RWPE1 (cell line): ENCODE measurements around the gene LRCH1.

ENCODE experiments used
- CTCF ChIA-PET: fragments of 350-600 bp; sonication (Branson Sonifier 250); formaldehyde crosslinking; extraction: SDS; loops from one replicate; lab custom pipeline; 2021; lab: Yijun Ruan, JAX
- POLR2A ChIA-PET: fragments of 400-600 bp; formaldehyde crosslinking; extraction: SDS; loops from one replicate; lab custom pipeline; 2020; ENCODE audit warnings: antibody characterized with exemption; ENCODE audit not compliant: low non-redundant PET; lab: Yijun Ruan, JAX
- DNase-seq: peaks from one replicate; pipeline ENCODE4 v3.0.0; 2012; ENCODE audit warnings: low spot score
- H3K27ac ChIP-seq: fragments of 450-650 bp; 2 replicates; pipeline ENCODE4 v1.5.1; 2017
- TF ChIP-seq, protein P1 (sequence below): fragments of 450-650 bp; conservative IDR thresholded peaks from 2 replicates; pipeline ENCODE4 v1.5.1; 2017; ENCODE audit warnings: low read depth, mild to moderate bottlenecking

LRCH1 gene

DNA sequence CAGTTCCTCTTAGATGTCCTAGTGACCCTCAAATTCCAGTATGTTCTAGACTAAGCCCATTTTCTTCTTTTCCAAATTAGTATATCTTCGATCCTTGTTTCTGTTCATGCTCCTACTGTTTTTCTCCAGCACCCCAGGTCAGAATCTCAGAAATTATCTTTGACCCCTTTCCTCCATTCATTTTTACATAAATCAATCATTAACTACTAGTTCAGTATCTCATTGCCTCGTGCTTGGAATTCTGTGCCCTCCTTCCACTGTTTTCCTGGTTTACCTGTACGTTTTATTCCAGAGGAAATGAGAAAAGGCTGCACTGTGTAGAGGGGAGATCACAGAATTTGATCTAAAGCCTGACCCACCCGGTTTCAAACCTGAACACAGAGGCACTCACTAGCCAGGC is 107.9 kb downstream of the LRCH1 start:
- TF ChIP-seq, protein P1, sequence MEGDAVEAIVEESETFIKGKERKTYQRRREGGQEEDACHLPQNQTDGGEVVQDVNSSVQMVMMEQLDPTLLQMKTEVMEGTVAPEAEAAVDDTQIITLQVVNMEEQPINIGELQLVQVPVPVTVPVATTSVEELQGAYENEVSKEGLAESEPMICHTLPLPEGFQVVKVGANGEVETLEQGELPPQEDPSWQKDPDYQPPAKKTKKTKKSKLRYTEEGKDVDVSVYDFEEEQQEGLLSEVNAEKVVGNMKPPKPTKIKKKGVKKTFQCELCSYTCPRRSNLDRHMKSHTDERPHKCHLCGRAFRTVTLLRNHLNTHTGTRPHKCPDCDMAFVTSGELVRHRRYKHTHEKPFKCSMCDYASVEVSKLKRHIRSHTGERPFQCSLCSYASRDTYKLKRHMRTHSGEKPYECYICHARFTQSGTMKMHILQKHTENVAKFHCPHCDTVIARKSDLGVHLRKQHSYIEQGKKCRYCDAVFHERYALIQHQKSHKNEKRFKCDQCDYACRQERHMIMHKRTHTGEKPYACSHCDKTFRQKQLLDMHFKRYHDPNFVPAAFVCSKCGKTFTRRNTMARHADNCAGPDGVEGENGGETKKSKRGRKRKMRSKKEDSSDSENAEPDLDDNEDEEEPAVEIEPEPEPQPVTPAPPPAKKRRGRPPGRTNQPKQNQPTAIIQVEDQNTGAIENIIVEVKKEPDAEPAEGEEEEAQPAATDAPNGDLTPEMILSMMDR: no peak
- CTCF ChIA-PET: no interaction called here
- DNase-seq: no peak
- H3K27ac ChIP-seq: no peak overlapping the region
- POLR2A ChIA-PET: no interaction called here

DNA sequence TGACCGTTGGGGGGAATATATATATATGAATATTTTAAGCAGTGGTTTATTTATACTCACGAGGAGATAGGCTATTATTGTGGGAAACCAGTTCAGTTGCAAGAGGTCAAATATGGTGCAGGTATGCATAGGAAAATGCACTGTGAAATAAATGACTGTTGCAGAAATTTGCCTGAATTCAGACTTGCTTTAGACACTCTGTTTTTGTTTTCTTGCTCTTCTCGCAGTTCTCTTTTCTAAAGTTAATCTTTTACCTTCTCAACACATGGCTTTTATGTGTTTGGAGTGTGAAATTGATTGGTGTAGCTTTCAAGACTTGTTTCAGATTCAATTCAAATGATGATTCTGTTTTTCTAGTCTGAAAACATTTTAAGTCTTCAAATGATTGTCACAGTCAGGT is 109.7 kb downstream of the LRCH1 start:
- POLR2A ChIA-PET: no interaction called here

DNA sequence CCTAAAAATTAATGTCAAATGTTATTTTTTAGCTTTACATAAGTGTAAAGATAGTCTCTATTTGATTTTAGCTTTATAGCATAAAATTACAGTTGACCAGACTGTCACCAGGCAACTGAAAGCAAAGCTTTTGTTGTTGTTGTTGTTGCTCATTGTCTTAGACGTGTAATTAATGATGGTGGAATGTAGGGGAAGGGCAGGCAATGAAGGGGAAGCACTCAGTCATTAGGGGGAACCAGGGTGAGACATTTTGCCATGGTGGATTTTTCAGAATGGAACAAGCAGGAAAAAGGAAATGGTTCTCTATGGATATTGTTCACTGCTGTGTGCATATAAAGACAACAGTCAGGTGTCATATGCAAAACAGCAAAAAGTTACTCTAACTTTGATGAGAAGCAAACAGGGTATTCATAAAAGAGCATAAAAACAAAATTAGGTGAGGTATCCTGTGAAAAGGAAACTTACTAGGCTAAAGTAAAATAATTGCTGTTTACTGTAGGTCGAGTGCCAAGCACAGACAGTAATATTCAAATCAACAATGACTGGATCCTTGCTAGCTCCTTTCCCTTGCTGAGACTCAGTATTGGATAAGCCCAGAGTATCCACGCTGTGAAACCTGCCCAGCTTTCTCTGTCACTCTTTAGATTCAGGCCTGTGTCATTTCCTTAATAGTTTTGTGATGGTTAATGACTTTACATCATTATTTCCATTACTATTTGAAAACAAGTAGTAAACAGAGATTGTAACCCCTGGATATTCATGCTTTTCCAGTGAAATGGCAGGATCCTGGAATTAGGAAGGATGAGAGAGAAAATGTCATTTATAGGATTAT is 110.5 kb downstream of the LRCH1 start:
- ChIA-PET POLR2A (no interaction called here), CTCF (no interaction called here)
- TF ChIP-seq, protein P1: no peak
- H3K27ac ChIP-seq: no peak overlapping the region
- no peak for DNase-seq

More for the DNA sequence above, 109.7 kb downstream of the LRCH1 start:
- TF ChIP-seq, protein P1: no peak
- no peak overlapping the region for H3K27ac ChIP-seq
- CTCF ChIA-PET: interaction anchor here (0.6 kb wide), 1 partner anchor 1645 kb away, joined by 5 read pairs; no protein-coding TSS in a partner anchor
- no peak for DNase-seq

DNA sequence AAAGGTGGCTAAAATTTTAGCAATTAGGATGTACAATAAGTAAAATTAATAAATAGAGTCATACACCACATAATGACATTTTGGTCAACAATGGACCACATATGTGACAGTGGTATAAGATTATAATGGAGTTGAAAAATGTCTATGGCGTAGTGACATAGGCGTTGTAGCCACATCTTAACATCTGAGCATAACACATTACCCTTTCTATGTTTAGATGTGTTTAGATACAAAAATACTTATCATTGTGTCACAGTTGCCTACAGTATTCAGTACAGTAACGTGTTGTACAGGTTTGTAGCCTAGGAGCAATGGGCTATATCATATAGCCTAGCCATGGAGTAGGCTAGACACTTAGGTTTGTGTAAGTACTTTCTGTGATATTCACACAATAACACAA is 111.2 kb downstream of the LRCH1 start:
- no peak overlapping the region for H3K27ac ChIP-seq
- TF ChIP-seq, protein P1: no peak
- POLR2A ChIA-PET: no interaction called here
- DNase-seq: no peak
- CTCF ChIA-PET: interaction anchor here (0.7 kb wide), 1 partner anchor 22 kb away, joined by 3 read pairs; no protein-coding TSS in a partner anchor

DNA sequence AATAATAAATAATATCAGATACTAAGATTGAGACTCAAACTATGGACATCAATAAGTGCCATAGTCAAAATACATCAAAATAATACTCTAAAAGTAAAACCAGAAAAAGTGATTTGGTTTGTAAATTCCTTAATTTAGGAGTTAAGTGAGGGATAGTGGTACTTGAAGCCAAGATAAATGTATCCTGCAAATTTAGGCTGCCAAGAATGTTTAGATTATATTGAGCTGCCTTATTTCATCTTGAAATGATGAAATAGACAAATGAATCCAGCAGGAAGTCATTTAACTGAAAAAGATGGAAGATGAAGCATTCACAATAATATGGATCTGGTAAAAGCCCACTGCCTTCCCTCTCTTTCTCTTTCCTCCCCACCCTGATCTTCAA is 112.3 kb downstream of the LRCH1 start:
- no peak for DNase-seq
- ChIA-PET POLR2A (no interaction called here), CTCF (interaction anchor here (0.6 kb wide), 1 partner anchor 25 kb away, joined by 3 read pairs; no protein-coding TSS in a partner anchor)
- H3K27ac ChIP-seq: no peak overlapping the region
- TF ChIP-seq, protein P1: no peak

DNA sequence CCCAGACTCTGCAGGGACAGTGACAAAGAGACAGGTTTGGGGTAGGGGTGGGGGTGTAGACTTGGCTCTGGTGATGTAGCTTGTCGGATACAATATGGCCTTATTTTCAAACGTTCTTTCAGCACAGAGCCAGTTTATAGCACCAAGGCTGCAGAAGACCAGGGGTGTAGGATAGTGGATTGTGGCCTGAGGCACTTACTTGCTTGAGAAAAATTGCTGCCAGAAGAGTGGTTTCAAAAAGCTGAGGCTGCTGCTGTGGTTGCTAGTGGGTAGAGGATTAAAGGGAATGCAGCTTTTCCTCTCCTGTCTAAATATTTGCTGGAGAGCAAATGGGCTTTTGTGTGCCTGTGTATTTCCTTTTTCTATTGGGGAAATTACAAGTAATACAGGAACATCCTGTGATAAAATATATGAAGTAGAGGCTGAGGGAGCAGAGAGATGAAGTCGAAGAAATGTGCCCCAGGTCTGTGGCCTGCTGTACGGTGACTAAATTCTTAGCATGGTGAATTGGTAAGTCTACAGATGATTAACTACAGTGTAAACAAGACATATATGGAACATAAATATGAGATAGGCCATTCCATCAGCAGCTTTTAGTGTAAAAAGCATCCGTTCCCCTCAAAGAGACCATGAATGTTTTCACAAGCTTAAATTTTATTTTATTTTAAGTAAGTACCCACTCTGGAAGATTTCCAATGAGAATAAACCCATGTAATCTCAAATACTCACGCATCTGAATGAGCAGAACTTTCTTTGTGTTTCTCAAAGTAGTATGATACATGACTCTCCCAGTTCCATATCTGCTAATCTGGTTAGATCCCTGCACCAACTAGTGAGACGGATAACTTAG is 112.9 kb downstream of the LRCH1 start:
- POLR2A ChIA-PET: no interaction called here
- DNase-seq: no peak
- CTCF ChIA-PET: no interaction called here
- TF ChIP-seq, protein P1: no peak
- H3K27ac ChIP-seq: no peak overlapping the region
